Testis (tissue), 2 donors: Measurements from ENCODE around the gene MED27.

Experiments
- POLR2A ChIP-seq: fragments of 450-650 bp; IDR thresholded peaks from one replicate; pipeline ENCODE4 v1.6.1; 2017; ENCODE audit warnings: antibody characterized with exemption, mild to moderate bottlenecking, moderate library complexity
- TF ChIP-seq, protein P1 (sequence below), 3 experiments: fragments of 450-650 bp in 2 of 3; fragments of 200-600 bp in 1 of 3; sonication (generic) in 1 of 3; IDR thresholded peaks; one replicate each; pipeline ENCODE4 v1.5.1; 2016 to 2019; ENCODE audit warnings: antibody characterized with exemption in 3 of 3, mild to moderate bottlenecking in 2 of 3, moderate library complexity in 1 of 3

DNA sequence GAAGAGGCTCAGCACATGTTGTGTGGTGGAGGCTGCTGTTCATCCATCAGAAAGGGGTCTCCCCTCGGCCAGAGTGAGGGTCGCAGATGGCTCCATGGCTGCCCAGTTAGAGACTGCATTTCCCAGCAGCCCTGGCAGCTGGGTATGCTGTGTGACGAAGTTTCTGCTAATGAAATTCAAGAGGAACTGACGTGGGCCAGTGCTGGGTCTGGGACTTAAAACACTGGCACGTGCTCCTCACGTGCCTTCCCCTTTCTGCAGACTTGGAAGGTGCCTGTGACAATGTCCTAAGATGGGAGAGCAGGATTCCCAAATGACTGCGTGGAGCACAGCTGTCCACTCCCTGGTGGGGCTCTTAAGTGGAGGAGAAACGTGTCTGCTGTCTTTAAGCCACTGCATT is 225.3 kb downstream of the MED27 start:
- TF ChIP-seq, protein P1, sequence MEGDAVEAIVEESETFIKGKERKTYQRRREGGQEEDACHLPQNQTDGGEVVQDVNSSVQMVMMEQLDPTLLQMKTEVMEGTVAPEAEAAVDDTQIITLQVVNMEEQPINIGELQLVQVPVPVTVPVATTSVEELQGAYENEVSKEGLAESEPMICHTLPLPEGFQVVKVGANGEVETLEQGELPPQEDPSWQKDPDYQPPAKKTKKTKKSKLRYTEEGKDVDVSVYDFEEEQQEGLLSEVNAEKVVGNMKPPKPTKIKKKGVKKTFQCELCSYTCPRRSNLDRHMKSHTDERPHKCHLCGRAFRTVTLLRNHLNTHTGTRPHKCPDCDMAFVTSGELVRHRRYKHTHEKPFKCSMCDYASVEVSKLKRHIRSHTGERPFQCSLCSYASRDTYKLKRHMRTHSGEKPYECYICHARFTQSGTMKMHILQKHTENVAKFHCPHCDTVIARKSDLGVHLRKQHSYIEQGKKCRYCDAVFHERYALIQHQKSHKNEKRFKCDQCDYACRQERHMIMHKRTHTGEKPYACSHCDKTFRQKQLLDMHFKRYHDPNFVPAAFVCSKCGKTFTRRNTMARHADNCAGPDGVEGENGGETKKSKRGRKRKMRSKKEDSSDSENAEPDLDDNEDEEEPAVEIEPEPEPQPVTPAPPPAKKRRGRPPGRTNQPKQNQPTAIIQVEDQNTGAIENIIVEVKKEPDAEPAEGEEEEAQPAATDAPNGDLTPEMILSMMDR (IDR thresholded peaks at IDR 0.05): no peak
- no peak for TF ChIP-seq POLR2A
